ENCODE results near the gene TXLNG. TPM values are rescaled to one million over a fixed set of nuclear protein-coding genes. Genes with fewer than 3 reads are reported as not detected.
A peak's percentile ranks its signal among the peaks of the same experiment; 100 is the strongest.
"Not testable (repeated sequence)": the region's sequence is repeated elsewhere in the genome, so short reads cannot be mapped to it uniquely, and the experiment has no call there.

TXLNG gene
- polyA plus RNA-seq = 10 to 100 TPM in 2 of 3 donors, 1 to 10 TPM in 1; 5.0 to 19.2 (median 11.0) TPM

GRCh38 chrX:16786139-16786790 is at the start of gene TXLNG:
TXLNG (plus strand) TSS chrX:16786466; CDS start chrX:16786488, 22 bp downstream.
- 0 to 1% (median 1%) methylated on average over 12 to 59 of the region's 59 CpGs for WGBS, 3 donors
- peak within 1 kb of the TSS; percentile 22 for H3K27ac ChIP-seq (ENCODE audit: low read depth, low read length)

GRCh38 chrX:16737024-16737423 is 49.2 kb upstream of the TXLNG start:
- H3K27ac ChIP-seq (ENCODE audit: low read depth, low read length) = no peak overlapping the region
- 77 to 96% (median 94%) methylated on average over 5 of the region's 5 CpGs for WGBS, 3 donors

- 39 to 66% (median 59%) methylated on average over 6 of the region's 6 CpGs for WGBS, 3 donors
- no peak overlapping the region for H3K27ac ChIP-seq (ENCODE audit: low read depth, low read length)
These were observed 46.7 kb upstream of the TXLNG start for GRCh38 chrX:16739574-16739973.

GRCh38 chrX:16743604-16744325 is 42.5 kb upstream of the TXLNG start:
- no peak overlapping the region for H3K27ac ChIP-seq (ENCODE audit: low read depth, low read length)
- 90 to 94% (median 91%) methylated on average over 12 of the region's 12 CpGs for WGBS, 3 donors

GRCh38 chrX:16745102-16745501 is 41.2 kb upstream of the TXLNG start:
- no peak overlapping the region for H3K27ac ChIP-seq (ENCODE audit: low read depth, low read length)
- WGBS, 3 donors = 73 to 93% (median 92%) methylated on average over 5 of the region's 5 CpGs

GRCh38 chrX:16745659-16746058 is 40.6 kb upstream of the TXLNG start:
- WGBS, 3 donors = 72 to 96% (median 88%) methylated on average over 5 of the region's 5 CpGs
- H3K27ac ChIP-seq (ENCODE audit: low read depth, low read length) = no peak overlapping the region

- 83 to 93% (median 91%) methylated on average over 5 of the region's 5 CpGs for WGBS, 3 donors
- no peak overlapping the region for H3K27ac ChIP-seq (ENCODE audit: low read depth, low read length)
These were observed 37.8 kb upstream of the TXLNG start for GRCh38 chrX:16748425-16748824.

GRCh38 chrX:16750136-16750535 is 36.1 kb upstream of the TXLNG start:
- no peak overlapping the region for H3K27ac ChIP-seq (ENCODE audit: low read depth, low read length)
- WGBS, 3 donors = 90 to 96% (median 93%) methylated on average over 7 of the region's 7 CpGs

- no peak overlapping the region for H3K27ac ChIP-seq (ENCODE audit: low read depth, low read length)
- WGBS, 3 donors = 89 to 90% (median 89%) methylated on average over 2 of the region's 2 CpGs
These were observed 32.2 kb upstream of the TXLNG start for GRCh38 chrX:16754019-16754418.

GRCh38 chrX:16756724-16757123 is 29.5 kb upstream of the TXLNG start:
- WGBS, 3 donors = 91 to 96% (median 96%) methylated on average over 3 to 4 of the region's 4 CpGs

GRCh38 chrX:16761500-16761899 is 24.8 kb upstream of the TXLNG start:
- H3K27ac ChIP-seq (ENCODE audit: low read depth, low read length) = not testable (repeated sequence)
- 86 to 95% (median 92%) methylated on average over 4 of the region's 4 CpGs for WGBS, 3 donors

More at GRCh38 chrX:16756724-16757123, 29.5 kb upstream of the TXLNG start:
- H3K27ac ChIP-seq (ENCODE audit: low read depth, low read length) = no peak overlapping the region

GRCh38 chrX:16762579-16762978 is 23.7 kb upstream of the TXLNG start:
- WGBS, 3 donors = 92 to 94% (median 94%) methylated on average over 1 of the region's 1 CpG
- H3K27ac ChIP-seq (ENCODE audit: low read depth, low read length) = no peak overlapping the region

GRCh38 chrX:16765594-16765993 is 20.7 kb upstream of the TXLNG start:
- H3K27ac ChIP-seq (ENCODE audit: low read depth, low read length) = no peak overlapping the region
- WGBS, 3 donors = 35 to 82% (median 72%) methylated on average over 2 of the region's 2 CpGs

GRCh38 chrX:16770970-16771482 is 15.2 kb upstream of the TXLNG start:
- 75 to 83% (median 80%) methylated on average over 2 of the region's 2 CpGs for WGBS, 3 donors
- H3K27ac ChIP-seq (ENCODE audit: low read depth, low read length) = no peak overlapping the region

GRCh38 chrX:16771483-16772398 is 14.5 kb upstream of the TXLNG start:
- no peak overlapping the region for H3K27ac ChIP-seq (ENCODE audit: low read depth, low read length)
- WGBS, 3 donors = 52 to 69% (median 58%) methylated on average over 16 of the region's 16 CpGs

- 90 to 98% (median 94%) methylated on average over 6 of the region's 6 CpGs for WGBS, 3 donors
- no peak overlapping the region for H3K27ac ChIP-seq (ENCODE audit: low read depth, low read length)
These were observed 13.8 kb upstream of the TXLNG start for GRCh38 chrX:16772460-16772859.

- whole genome bisulfite sequencing, 3 donors = 72 to 90% (median 82%) methylated on average over 2 of the region's 2 CpGs
These were observed 11.5 kb upstream of the TXLNG start for GRCh38 chrX:16774746-16775145.

GRCh38 chrX:16778545-16778944 is 7.7 kb upstream of the TXLNG start:
- H3K27ac ChIP-seq (ENCODE audit: low read depth, low read length) = no peak overlapping the region

More at GRCh38 chrX:16774746-16775145, 11.5 kb upstream of the TXLNG start:
- H3K27ac ChIP-seq (ENCODE audit: low read depth, low read length) = no peak overlapping the region

GRCh38 chrX:16778993-16779392 is 7.3 kb upstream of the TXLNG start:
- no peak overlapping the region for H3K27ac ChIP-seq (ENCODE audit: low read depth, low read length)
